ENCODE data around the gene C10orf71.

The C10orf71 gene

DNA sequence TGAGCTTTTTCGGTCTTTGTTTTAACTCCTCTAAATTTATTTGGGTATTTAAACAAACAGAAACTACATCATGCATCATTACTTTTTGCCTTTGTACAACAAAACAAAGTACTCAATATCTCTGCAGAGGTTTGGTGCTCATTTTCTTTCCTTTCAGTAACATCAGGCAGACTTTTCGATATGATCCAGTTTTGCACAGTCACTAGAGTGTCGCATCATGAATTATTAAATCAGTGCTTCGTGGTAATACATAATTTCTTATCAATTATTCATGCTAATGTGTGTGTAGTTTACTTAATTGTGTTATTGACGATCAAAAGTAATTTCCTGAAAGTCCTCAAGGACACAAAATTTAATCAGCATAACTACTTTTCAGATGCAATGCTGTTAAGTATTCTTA is 65.1 kb downstream of the C10orf71 start:
- no peak for TF ChIP-seq ZNF248 (tag by site-specific recombination; IDR thresholded peaks at IDR 0.05)
- TF ChIP-seq HOXD13 (CRISPR knock-in tag; IDR thresholded peaks at IDR 0.05; ENCODE audit: borderline replicate concordance) = no peak
- no peak for TF ChIP-seq WT1 (tag by site-specific recombination; IDR thresholded peaks at IDR 0.05)
- no peak for TF ChIP-seq SP2 (tag by site-specific recombination; IDR thresholded peaks at IDR 0.05)
- no peak for TF ChIP-seq BCL11A (tag by site-specific recombination; IDR thresholded peaks at IDR 0.05; ENCODE audit: low read depth)
- TF ChIP-seq, protein P1, sequence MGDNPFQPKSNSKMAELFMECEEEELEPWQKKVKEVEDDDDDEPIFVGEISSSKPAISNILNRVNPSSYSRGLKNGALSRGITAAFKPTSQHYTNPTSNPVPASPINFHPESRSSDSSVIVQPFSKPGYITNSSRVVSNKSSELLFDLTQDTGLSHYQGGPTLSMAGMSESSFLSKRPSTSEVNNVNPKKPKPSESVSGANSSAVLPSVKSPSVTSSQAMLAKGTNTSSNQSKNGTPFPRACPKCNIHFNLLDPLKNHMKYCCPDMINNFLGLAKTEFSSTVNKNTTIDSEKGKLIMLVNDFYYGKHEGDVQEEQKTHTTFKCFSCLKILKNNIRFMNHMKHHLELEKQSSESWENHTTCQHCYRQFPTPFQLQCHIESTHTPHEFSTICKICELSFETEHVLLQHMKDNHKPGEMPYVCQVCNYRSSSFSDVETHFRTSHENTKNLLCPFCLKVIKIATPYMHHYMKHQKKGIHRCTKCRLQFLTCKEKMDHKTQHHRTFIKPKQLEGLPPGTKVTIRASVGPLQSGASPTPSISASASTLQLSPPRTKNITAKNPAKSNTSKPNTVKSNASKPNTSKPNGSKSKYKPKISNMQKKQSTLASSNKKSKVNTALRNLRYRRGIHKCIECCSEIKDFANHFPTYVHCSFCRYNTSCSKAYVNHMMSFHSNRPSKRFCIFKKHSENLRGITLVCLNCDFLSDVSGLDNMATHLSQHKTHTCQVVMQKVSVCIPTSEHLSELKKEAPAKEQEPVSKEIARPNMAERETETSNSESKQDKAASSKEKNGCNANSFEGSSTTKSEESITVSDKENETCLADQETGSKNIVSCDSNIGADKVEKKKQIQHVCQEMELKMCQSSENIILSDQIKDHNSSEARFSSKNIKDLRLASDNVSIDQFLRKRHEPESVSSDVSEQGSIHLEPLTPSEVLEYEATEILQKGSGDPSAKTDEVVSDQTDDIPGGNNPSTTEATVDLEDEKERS (tag by site-specific recombination; IDR thresholded peaks at IDR 0.05) = no peak
- TF ChIP-seq ZNF792 (tag by site-specific recombination; IDR thresholded peaks at IDR 0.05) = no peak
- TF ChIP-seq, protein P2, sequence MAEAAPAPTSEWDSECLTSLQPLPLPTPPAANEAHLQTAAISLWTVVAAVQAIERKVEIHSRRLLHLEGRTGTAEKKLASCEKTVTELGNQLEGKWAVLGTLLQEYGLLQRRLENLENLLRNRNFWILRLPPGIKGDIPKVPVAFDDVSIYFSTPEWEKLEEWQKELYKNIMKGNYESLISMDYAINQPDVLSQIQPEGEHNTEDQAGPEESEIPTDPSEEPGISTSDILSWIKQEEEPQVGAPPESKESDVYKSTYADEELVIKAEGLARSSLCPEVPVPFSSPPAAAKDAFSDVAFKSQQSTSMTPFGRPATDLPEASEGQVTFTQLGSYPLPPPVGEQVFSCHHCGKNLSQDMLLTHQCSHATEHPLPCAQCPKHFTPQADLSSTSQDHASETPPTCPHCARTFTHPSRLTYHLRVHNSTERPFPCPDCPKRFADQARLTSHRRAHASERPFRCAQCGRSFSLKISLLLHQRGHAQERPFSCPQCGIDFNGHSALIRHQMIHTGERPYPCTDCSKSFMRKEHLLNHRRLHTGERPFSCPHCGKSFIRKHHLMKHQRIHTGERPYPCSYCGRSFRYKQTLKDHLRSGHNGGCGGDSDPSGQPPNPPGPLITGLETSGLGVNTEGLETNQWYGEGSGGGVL (tag by site-specific recombination; IDR thresholded peaks at IDR 0.05) = no peak
- no peak for TF ChIP-seq ZNF830 (tag by site-specific recombination; IDR thresholded peaks at IDR 0.05; ENCODE audit: low read depth)
- TF ChIP-seq GLIS2 (tag by site-specific recombination; IDR thresholded peaks at IDR 0.05) = no peak
- no peak for TF ChIP-seq ZNF560 (tag by site-specific recombination; IDR thresholded peaks at IDR 0.05; ENCODE audit: borderline replicate concordance)
- TF ChIP-seq, protein P3, sequence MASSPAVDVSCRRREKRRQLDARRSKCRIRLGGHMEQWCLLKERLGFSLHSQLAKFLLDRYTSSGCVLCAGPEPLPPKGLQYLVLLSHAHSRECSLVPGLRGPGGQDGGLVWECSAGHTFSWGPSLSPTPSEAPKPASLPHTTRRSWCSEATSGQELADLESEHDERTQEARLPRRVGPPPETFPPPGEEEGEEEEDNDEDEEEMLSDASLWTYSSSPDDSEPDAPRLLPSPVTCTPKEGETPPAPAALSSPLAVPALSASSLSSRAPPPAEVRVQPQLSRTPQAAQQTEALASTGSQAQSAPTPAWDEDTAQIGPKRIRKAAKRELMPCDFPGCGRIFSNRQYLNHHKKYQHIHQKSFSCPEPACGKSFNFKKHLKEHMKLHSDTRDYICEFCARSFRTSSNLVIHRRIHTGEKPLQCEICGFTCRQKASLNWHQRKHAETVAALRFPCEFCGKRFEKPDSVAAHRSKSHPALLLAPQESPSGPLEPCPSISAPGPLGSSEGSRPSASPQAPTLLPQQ (tag by site-specific recombination; IDR thresholded peaks at IDR 0.05) = no peak
- no peaks in the 10 kb centered on the region for H3K4me1 ChIP-seq (ENCODE audit: control insufficient read depth, insufficient read depth, low read length)
- POLR2A ChIA-PET = no interaction called here
- H3K4me3 ChIP-seq (ENCODE audit: low read depth, low read length) = no peak overlapping the region
- H3K9me3 ChIP-seq (ENCODE audit: control insufficient read depth, insufficient read depth, low read depth, low read length) = no peaks in the 10 kb centered on the region
- H3K36me3 ChIP-seq (ENCODE audit: control insufficient read depth in 2 of 2, insufficient read depth in 1 of 2, low read length in 2 of 2) = no peaks in the 10 kb centered on the region
- CTCF ChIA-PET = interaction anchor here (0.6 kb wide), 1 partner anchor 696 kb away, joined by 3 read pairs; no protein-coding TSS in a partner anchor
- H3K27ac ChIP-seq (ENCODE audit: extremely low read depth, low read depth, low read length) = no peak overlapping the region

DNA sequence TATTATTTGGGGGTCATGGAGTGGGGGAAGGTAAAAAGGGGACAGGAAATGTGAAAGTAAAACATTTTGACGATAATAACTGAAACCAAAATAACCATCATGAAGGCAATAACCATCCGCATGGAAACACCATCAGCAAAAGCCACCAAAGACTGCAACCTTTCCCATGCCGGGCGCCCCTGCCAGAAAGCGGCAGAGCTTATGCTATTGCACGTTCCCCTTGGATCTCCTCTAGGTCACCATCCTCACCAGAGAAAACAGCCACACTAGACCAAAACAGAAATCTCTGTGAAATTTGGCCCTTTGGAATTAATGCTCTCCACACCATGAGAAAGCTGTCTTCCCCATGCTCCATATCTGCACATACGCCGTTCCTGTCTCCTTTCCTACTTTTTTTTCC is 65.8 kb downstream of the C10orf71 start:
- CTCF ChIA-PET = no interaction called here
- Histone ChIP-seq H3K9me3 (ENCODE audit: control insufficient read depth, insufficient read depth, low read depth, low read length) (no peaks in the 10 kb centered on the region), H3K27ac (ENCODE audit: extremely low read depth, low read depth, low read length) (no peak overlapping the region), H3K4me1 (ENCODE audit: control insufficient read depth, insufficient read depth, low read length) (no peaks in the 10 kb centered on the region), H3K36me3 (ENCODE audit: control insufficient read depth in 2 of 2, insufficient read depth in 1 of 2, low read length in 2 of 2) (no peaks in the 10 kb centered on the region), H3K4me3 (ENCODE audit: low read depth, low read length) (no peak overlapping the region)
- TF ChIP-seq ZNF350 (tag by site-specific recombination; IDR thresholded peaks at IDR 0.05) = no peak
- TF ChIP-seq ZNF175 (tag by site-specific recombination; IDR thresholded peaks at IDR 0.05) = no peak
- TF ChIP-seq ZNF391 (tag by site-specific recombination; IDR thresholded peaks at IDR 0.05; ENCODE audit: borderline replicate concordance, low read depth) = no peak
- no peak for TF ChIP-seq ZNF677 (tag by site-specific recombination; IDR thresholded peaks at IDR 0.05)
- TF ChIP-seq, protein P4, sequence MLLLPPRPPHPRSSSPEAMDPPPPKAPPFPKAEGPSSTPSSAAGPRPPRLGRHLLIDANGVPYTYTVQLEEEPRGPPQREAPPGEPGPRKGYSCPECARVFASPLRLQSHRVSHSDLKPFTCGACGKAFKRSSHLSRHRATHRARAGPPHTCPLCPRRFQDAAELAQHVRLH (tag by site-specific recombination; IDR thresholded peaks at IDR 0.05) = no peak
- no peak for TF ChIP-seq MYNN (tag by site-specific recombination; IDR thresholded peaks at IDR 0.05; ENCODE audit: borderline replicate concordance)
- TF ChIP-seq, protein P5, sequence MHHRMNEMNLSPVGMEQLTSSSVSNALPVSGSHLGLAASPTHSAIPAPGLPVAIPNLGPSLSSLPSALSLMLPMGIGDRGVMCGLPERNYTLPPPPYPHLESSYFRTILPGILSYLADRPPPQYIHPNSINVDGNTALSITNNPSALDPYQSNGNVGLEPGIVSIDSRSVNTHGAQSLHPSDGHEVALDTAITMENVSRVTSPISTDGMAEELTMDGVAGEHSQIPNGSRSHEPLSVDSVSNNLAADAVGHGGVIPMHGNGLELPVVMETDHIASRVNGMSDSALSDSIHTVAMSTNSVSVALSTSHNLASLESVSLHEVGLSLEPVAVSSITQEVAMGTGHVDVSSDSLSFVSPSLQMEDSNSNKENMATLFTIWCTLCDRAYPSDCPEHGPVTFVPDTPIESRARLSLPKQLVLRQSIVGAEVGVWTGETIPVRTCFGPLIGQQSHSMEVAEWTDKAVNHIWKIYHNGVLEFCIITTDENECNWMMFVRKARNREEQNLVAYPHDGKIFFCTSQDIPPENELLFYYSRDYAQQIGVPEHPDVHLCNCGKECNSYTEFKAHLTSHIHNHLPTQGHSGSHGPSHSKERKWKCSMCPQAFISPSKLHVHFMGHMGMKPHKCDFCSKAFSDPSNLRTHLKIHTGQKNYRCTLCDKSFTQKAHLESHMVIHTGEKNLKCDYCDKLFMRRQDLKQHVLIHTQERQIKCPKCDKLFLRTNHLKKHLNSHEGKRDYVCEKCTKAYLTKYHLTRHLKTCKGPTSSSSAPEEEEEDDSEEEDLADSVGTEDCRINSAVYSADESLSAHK (tag by site-specific recombination; IDR thresholded peaks at IDR 0.05) = no peak
- TF ChIP-seq, protein P6, sequence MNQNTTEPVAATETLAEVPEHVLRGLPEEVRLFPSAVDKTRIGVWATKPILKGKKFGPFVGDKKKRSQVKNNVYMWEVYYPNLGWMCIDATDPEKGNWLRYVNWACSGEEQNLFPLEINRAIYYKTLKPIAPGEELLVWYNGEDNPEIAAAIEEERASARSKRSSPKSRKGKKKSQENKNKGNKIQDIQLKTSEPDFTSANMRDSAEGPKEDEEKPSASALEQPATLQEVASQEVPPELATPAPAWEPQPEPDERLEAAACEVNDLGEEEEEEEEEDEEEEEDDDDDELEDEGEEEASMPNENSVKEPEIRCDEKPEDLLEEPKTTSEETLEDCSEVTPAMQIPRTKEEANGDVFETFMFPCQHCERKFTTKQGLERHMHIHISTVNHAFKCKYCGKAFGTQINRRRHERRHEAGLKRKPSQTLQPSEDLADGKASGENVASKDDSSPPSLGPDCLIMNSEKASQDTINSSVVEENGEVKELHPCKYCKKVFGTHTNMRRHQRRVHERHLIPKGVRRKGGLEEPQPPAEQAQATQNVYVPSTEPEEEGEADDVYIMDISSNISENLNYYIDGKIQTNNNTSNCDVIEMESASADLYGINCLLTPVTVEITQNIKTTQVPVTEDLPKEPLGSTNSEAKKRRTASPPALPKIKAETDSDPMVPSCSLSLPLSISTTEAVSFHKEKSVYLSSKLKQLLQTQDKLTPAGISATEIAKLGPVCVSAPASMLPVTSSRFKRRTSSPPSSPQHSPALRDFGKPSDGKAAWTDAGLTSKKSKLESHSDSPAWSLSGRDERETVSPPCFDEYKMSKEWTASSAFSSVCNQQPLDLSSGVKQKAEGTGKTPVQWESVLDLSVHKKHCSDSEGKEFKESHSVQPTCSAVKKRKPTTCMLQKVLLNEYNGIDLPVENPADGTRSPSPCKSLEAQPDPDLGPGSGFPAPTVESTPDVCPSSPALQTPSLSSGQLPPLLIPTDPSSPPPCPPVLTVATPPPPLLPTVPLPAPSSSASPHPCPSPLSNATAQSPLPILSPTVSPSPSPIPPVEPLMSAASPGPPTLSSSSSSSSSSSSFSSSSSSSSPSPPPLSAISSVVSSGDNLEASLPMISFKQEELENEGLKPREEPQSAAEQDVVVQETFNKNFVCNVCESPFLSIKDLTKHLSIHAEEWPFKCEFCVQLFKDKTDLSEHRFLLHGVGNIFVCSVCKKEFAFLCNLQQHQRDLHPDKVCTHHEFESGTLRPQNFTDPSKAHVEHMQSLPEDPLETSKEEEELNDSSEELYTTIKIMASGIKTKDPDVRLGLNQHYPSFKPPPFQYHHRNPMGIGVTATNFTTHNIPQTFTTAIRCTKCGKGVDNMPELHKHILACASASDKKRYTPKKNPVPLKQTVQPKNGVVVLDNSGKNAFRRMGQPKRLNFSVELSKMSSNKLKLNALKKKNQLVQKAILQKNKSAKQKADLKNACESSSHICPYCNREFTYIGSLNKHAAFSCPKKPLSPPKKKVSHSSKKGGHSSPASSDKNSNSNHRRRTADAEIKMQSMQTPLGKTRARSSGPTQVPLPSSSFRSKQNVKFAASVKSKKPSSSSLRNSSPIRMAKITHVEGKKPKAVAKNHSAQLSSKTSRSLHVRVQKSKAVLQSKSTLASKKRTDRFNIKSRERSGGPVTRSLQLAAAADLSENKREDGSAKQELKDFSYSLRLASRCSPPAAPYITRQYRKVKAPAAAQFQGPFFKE (tag by site-specific recombination; IDR thresholded peaks at IDR 0.05; ENCODE audit: borderline replicate concordance) = no peak
- POLR2A ChIA-PET = no interaction called here
